NCI-H1694 treated with DMSO at 0.1 percent for 48 hours (cell line): ENCODE measurements around the gene RNF44.
A peak's percentile ranks its signal among the peaks of the same experiment; 100 is the strongest.

ENCODE experiments used
- DNase-seq: peaks from one replicate; lab custom pipeline; 2025; lab: John Stamatoyannopoulos, UW

Gene RNF44

GRCh38 chr5:176536902-176537553 lies at the start of gene RNF44:
Gene RNF44, minus strand, starts transcription at chr5:176537402. Its CDS starts 4,930 bp downstream, at chr5:176532472.
- DNase-seq = peak; percentile 89

GRCh38 chr5:176583076-176583475 lies 45.9 kb upstream of the RNF44 start:
- no peak for DNase-seq

- no peak for DNase-seq
Observed at GRCh38 chr5:176581361-176581760, 44.2 kb upstream of the RNF44 start.

- DNase-seq = no peak
Observed at GRCh38 chr5:176579323-176579722, 42.1 kb upstream of the RNF44 start.

GRCh38 chr5:176578391-176578808 lies 41.2 kb upstream of the RNF44 start:
- no peak for DNase-seq

GRCh38 chr5:176577312-176578176 lies 40.3 kb upstream of the RNF44 start:
- no peak for DNase-seq

- no peak for DNase-seq
Observed at GRCh38 chr5:176575488-176576422, 38.6 kb upstream of the RNF44 start.

GRCh38 chr5:176575066-176575465 lies 37.9 kb upstream of the RNF44 start:
- no peak for DNase-seq

- no peak for DNase-seq
Observed at GRCh38 chr5:176574297-176574591, 37.0 kb upstream of the RNF44 start.

GRCh38 chr5:176573564-176574296 lies 36.5 kb upstream of the RNF44 start:
- DNase-seq = peak; percentile 21

- DNase-seq = no peak
Observed at GRCh38 chr5:176570044-176570443, 32.8 kb upstream of the RNF44 start.

- no peak for DNase-seq
Observed at GRCh38 chr5:176568657-176569056, 31.5 kb upstream of the RNF44 start.

GRCh38 chr5:176565760-176566288 lies 28.6 kb upstream of the RNF44 start:
- no peak for DNase-seq

- DNase-seq = no peak
Observed at GRCh38 chr5:176564002-176564401, 26.8 kb upstream of the RNF44 start.

GRCh38 chr5:176562189-176562588 lies 25.0 kb upstream of the RNF44 start:
- DNase-seq = no peak

- DNase-seq = no peak
Observed at GRCh38 chr5:176561259-176561658, 24.1 kb upstream of the RNF44 start.

- DNase-seq = no peak
Observed at GRCh38 chr5:176560364-176560763, 23.2 kb upstream of the RNF44 start.

- no peak for DNase-seq
Observed at GRCh38 chr5:176559683-176560082, 22.5 kb upstream of the RNF44 start.

GRCh38 chr5:176557846-176558245 lies 20.6 kb upstream of the RNF44 start:
- DNase-seq = no peak

- DNase-seq = no peak
Observed at GRCh38 chr5:176553260-176554085, 16.3 kb upstream of the RNF44 start.
